HG03135 (cell line): ENCODE measurements around the gene ATL3.
"Not testable (repeated sequence)": the region's sequence is repeated elsewhere in the genome, so short reads cannot be mapped to it uniquely, and the experiment has no call there.

Source experiments
- ATAC-seq: cut with Tn5 transposase; IDR thresholded peaks from one replicate; pipeline ENCODE4 v1.9.1; 2021; ENCODE audit warnings: mild to moderate bottlenecking, moderate library complexity; ENCODE audit not compliant: unreplicated experiment

The ATL3 gene

DNA sequence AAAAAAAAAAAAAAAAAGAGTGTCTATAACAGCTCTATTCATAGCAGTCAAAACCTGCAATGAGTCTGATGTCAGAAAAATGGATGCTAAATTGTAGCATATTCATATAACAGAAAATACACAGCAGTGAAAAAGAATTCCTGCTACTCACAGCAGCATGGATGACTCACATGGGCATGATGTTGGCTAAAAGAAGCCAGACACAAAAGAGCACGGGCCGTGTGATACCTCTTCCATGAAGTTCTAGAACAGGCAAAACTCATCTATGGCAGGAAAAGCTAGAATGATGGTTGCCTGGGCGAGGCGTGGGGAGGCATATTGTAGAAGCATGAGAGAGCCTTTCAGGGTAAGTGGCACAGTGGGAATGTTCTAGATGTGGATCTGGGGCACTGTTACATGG, 75.9 kb downstream of the ATL3 start:
- no peak for ATAC-seq

DNA sequence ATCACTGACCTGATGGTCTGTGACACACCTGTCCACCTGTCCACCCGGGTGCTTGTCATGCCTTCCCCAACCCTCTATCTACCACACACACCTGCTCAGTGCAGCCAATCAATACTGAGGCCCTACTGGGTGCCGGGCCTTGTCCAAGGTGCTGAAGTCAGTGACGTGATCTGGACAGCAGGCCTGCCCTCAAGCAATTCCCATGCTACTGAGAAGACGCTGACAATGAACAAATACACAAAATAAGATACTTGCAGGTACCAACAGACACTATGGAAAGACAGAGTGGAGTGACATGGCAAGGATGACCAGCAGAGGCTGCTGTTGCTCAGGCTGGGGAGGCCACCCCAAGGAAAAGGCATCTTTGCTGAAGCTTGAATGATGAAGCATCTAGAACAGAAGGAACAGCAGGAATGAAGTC, 78.2 kb downstream of the ATL3 start:
- no peak for ATAC-seq

DNA sequence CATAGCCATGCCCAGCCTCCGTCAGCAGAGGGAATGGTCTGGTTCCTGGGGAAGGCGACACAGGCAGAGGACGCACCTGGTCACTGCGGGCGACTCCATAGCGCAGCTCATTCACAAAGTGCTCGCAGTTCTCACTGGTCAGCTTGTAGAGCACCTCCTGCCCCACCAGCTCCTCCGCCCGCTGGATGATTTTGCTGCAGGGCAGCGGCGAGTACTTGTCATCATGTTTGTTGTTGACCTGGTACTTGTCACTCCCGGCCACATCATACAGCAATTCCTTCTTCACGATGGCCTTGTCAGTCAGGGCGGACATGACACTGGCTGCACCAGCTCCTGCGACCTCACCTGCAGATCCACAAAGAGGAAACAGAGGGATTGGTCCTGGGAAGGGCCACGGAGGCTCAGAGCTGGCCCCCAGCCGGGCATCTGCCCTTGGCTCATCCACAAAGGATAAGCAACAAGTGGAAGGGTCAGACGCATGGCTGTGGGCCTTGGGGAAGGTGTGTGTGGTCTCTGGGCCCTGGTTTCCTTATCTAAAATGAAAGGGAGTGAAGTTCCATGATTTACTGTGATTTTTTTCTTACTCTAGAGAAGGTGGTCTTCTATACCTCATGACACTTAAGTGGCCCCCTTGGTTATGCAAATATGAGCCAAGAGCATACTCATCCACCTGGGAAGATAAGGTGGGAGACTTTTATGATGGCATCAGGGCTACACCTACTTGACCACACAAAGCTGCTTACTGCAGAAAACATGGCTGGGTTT, 81.0 kb downstream of the ATL3 start:
- no peak for ATAC-seq

DNA sequence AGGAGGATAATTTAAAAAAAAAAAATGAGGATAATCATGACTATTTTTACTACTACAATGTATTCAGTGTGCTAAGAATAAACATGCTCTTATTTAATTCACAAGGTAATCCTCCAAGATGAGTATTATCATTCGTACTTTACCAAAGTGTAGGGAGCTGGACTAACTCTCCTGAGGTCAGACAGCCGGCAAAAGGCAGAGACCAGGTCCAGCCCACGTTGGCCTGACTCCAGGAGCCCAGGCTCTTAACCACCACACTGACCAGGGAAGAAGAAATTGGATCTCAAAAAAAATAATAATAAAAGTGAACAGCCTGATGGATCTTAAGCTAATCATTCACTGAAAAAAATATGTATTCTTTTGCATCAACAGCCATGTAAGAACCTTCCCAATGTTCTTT, 82.2 kb downstream of the ATL3 start:
- ATAC-seq = no peak

DNA sequence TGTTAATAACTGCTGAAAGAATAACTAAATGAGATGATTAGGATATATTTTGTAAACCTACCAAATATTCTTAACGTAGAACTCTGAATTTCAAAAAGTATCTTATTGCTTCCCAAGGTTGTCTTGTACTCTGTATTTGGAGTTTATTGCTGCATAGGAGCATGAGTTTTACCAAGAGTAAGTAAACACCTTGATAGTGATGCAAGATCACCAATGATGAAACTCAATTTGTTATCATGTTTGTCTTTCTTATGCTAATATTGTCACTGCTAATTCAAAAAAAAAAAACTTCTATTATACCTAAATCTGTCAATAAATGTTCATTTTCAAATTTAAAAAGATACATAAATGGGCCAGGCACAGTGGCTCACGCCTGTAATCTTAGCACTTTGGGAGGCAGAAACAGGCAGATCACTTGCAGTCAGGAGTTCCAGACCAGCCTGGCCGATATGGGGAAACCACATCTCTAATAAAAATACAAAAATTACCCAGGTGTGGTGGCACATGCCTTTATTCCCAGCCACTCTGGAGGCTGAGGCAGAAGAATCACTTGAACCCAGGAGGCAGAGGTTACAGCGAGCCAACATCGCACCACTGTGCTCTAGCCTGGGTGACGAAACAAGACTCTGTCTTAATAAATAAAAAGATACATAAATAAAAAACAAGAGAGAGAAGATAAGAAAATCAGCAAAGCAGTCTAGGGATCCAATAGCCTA, 84.6 kb downstream of the ATL3 start:
- no peak for ATAC-seq

DNA sequence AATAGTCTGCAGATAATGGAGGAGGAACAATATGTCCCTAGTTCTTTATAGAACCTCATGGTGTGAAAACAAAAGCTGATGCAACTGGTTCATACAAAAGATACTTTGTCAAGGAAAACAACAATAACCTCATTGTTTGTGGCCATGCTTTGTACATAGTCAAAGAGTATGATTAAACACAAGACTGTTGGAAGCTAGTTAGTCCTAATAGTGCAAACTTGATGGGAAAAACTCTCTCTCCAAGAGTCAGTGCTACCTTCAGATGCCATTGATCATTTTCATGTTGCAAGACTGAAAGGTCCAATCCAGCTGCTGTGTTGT, 87.9 kb downstream of the ATL3 start:
- no peak for ATAC-seq

DNA sequence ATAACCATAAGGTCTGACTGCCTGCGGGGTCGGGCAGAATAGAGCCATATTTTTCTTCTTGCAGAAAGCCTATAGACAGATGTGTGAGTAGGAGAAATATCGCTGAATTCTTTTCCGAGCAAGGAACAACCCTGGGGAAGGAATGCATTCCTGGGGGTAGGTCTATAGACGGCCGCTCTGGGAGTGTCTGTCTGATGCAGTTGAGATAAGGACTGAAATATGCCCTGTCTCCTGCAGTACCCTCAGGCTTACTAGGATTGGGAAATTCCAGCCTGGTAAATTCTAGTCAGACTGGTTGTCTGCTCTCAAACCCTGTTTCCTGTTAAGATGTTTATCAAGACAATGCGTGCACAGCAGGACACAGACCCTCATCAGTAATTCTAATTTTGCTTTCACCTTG, 90.0 kb downstream of the ATL3 start:
- ATAC-seq = not testable (repeated sequence)

DNA sequence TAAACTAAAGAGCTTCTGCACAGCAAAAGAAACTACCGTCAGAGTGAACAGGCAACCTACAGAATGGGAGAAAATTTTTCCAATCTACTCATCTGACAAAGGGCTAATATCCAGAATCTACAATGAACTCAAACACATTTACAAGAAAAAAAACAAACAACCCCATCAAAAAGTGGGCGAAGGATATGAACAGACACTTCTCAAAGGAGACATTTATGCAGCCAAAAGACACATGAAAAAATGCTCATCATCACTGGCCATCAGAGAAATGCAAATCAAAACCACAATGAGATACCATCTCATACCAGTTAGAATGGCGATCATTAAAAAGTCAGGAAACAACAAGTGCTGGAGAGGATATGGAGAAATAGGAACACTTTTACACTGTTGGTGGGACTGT, 92.3 kb downstream of the ATL3 start:
- not testable (repeated sequence) for ATAC-seq

DNA sequence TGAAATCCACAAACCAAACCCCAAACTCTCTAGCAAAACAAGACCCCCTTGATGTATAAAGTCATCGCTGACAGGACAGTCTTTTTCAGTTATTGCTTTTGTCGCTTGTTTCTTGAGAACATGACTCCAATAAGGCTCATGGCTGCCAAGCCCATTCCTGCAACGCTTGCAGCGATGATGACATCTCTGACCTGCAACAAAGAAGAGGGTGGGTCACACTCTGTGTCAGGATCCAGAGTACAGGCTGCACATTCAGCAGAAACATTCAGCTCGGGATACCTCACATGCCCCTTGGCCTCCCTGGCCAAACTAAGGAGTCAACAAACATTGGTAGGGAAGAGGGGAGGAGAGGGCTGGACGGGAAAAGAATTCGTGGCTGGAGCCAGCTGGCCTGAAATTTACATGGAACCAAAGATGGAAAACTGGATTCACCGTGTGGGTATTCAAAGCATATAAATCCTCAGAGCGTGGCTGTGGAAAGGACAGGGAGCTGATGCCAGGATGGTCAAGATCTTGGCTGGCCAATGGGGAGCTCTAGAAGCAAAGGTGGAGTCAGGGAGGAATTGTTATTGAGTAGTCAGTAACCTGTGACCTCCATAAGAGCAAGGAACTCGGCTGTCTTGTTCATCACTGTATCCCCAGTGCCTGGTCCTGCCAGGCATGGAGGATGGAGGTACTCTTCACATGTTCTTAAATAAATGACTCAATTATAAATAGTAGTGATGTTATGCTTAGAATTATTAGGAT, 96.1 kb downstream of the ATL3 start:
- ATAC-seq = no peak
